Transverse colon (tissue), 3 donors: ENCODE data around the gene CYTH3.

Experiments
- EP300 ChIP-seq: sonication (generic); formaldehyde crosslinking; IDR thresholded peaks from one replicate; pipeline ENCODE4 v1.6.1; 2017; ENCODE audit warnings: antibody characterized with exemption, low read depth
- POLR2A ChIP-seq: fragments of 450-650 bp; IDR thresholded peaks from one replicate; pipeline ENCODE4 v1.6.1; 2016; ENCODE audit warnings: antibody characterized with exemption, mild to moderate bottlenecking, moderate library complexity
- TF ChIP-seq, protein P1 (sequence below), 5 experiments: fragments of 200-600 bp in 3 of 5; fragments of 450-650 bp in 2 of 5; sonication (generic) in 3 of 5; IDR thresholded peaks; 1 replicate in 2 of 5; 2 replicates in 3 of 5; pipeline ENCODE4 v1.5.1; 2016 to 2017; ENCODE audit warnings: antibody characterized with exemption in 5 of 5, inconsistent platforms in 3 of 5, mild to moderate bottlenecking in 2 of 5, moderate library complexity in 1 of 5

DNA sequence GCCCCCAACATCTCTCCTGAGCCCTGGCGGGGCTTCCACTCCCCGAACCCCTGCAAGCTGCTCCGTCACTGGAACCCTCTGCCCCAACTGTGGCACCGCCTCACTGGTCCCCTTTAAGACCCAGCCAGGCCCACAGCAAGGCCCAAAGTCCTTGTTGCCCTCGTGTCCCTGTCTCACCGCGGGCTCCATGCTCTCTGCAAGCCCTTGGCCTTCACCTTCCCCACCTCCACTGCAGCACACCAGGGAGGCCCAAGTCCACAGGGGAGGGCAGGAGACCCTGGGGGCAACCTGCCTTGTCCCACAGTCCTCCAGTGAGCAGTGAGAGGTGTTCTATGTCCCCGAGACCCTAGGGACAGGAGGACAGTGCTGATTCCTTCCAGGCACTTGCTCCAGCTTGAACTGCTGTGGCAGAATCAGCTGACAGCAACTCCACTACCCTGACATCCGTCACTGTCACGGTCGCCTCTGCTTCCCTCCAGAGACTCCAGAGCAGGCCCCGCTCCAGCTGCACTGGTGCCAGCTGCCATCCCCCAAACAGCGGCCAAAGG is 105.3 kb downstream of the CYTH3 start:
- TF ChIP-seq, protein P1, sequence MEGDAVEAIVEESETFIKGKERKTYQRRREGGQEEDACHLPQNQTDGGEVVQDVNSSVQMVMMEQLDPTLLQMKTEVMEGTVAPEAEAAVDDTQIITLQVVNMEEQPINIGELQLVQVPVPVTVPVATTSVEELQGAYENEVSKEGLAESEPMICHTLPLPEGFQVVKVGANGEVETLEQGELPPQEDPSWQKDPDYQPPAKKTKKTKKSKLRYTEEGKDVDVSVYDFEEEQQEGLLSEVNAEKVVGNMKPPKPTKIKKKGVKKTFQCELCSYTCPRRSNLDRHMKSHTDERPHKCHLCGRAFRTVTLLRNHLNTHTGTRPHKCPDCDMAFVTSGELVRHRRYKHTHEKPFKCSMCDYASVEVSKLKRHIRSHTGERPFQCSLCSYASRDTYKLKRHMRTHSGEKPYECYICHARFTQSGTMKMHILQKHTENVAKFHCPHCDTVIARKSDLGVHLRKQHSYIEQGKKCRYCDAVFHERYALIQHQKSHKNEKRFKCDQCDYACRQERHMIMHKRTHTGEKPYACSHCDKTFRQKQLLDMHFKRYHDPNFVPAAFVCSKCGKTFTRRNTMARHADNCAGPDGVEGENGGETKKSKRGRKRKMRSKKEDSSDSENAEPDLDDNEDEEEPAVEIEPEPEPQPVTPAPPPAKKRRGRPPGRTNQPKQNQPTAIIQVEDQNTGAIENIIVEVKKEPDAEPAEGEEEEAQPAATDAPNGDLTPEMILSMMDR (IDR thresholded peaks at IDR 0.05), result no peak
- TF ChIP-seq POLR2A, result no peak
- TF ChIP-seq EP300, result no peak
